ENCODE results near the gene DNASE2B.

GRCh38 chr1:84355556-84355955, 42.7 kb upstream of the DNASE2B start:
- TF ChIP-seq RAD21 (IDR thresholded peaks at IDR 0.05; ENCODE audit: low read depth) = no peak
- no peak for TF ChIP-seq TCF12 (IDR thresholded peaks at IDR 0.05; ENCODE audit: low read depth)
- TF ChIP-seq EGR1 (IDR thresholded peaks at IDR 0.05) = no peak
- no peak for TF ChIP-seq CREB1 (IDR thresholded peaks at IDR 0.05; ENCODE audit: low read depth)
- no peak for TF ChIP-seq ZBTB7A (IDR thresholded peaks at IDR 0.05; ENCODE audit: low read depth)
- no peak for TF ChIP-seq EP300 (IDR thresholded peaks at IDR 0.05; ENCODE audit: borderline replicate concordance)
- no peak for TF ChIP-seq NFIC (IDR thresholded peaks at IDR 0.05)
- TF ChIP-seq FOXM1 (IDR thresholded peaks at IDR 0.05; ENCODE audit: borderline replicate concordance, low read depth) = no peak
- TF ChIP-seq YY1 (IDR thresholded peaks at IDR 0.05; ENCODE audit: low read depth) = no peak
- TF ChIP-seq REST (IDR thresholded peaks at IDR 0.05; ENCODE audit: low read depth) = no peak

All from Ishikawa (cell line).